DMS114 treated with DMSO at 0.1 percent for 48 hours (cell line): ENCODE measurements around the gene INPP4B.

Experiments
- DNase-seq: peaks from one replicate; lab custom pipeline; 2025; ENCODE audit not compliant: unreplicated experiment; lab: John Stamatoyannopoulos, UW

INPP4B gene

GRCh38 chr4:142383354-142383753, 462.7 kb downstream of the INPP4B start:
- no peak for DNase-seq

- no peak for DNase-seq
These were observed 466.0 kb downstream of the INPP4B start for GRCh38 chr4:142380052-142380602.

- DNase-seq: no peak
These were observed 466.6 kb downstream of the INPP4B start for GRCh38 chr4:142379277-142380051.

- no peak for DNase-seq
These were observed 467.9 kb downstream of the INPP4B start for GRCh38 chr4:142378179-142378578.

- no peak for DNase-seq
These were observed 468.6 kb downstream of the INPP4B start for GRCh38 chr4:142377342-142378091.

- DNase-seq: no peak
These were observed 469.9 kb downstream of the INPP4B start for GRCh38 chr4:142376204-142376603.

GRCh38 chr4:142373610-142374009, 472.5 kb downstream of the INPP4B start:
- no peak for DNase-seq

- no peak for DNase-seq
These were observed 473.4 kb downstream of the INPP4B start for GRCh38 chr4:142372530-142373260.

- no peak for DNase-seq
These were observed 477.0 kb downstream of the INPP4B start for GRCh38 chr4:142369141-142369540.

- no peak for DNase-seq
These were observed 478.5 kb downstream of the INPP4B start for GRCh38 chr4:142367418-142368180.

GRCh38 chr4:142366769-142367181, 479.3 kb downstream of the INPP4B start:
- no peak for DNase-seq

- DNase-seq: no peak
These were observed 480.7 kb downstream of the INPP4B start for GRCh38 chr4:142365391-142365790.

GRCh38 chr4:142363686-142364085, 482.4 kb downstream of the INPP4B start:
- DNase-seq: no peak

- no peak for DNase-seq
These were observed 484.1 kb downstream of the INPP4B start for GRCh38 chr4:142361981-142362380.

- DNase-seq: no peak
These were observed 485.4 kb downstream of the INPP4B start for GRCh38 chr4:142360657-142361056.

- DNase-seq: no peak
These were observed 487.4 kb downstream of the INPP4B start for GRCh38 chr4:142358656-142359055.

GRCh38 chr4:142356801-142357200, 489.3 kb downstream of the INPP4B start:
- no peak for DNase-seq

GRCh38 chr4:142356118-142356759, 489.9 kb downstream of the INPP4B start:
- no peak for DNase-seq

GRCh38 chr4:142355421-142355930, 490.6 kb downstream of the INPP4B start:
- no peak for DNase-seq
